NB4 (cell line): ENCODE data around the gene CBLC.

ENCODE experiments used
- MAX ChIP-seq: IDR thresholded peaks from 2 replicates; pipeline ENCODE4 v1.6.1; 2011; ENCODE audit warnings: low read depth, low read length
- MYC ChIP-seq: IDR thresholded peaks from 2 replicates; pipeline ENCODE4 v1.6.1; 2011; ENCODE audit warnings: low read depth, low read length
- POLR2A ChIP-seq: IDR thresholded peaks from 2 replicates; pipeline ENCODE4 v1.6.1; 2011; ENCODE audit warnings: mild to moderate bottlenecking; ENCODE audit not compliant: insufficient read length; ENCODE audit errors: extremely low read depth
- TF ChIP-seq, protein P1 (sequence below): IDR thresholded peaks from one replicate; pipeline ENCODE4 v1.5.1; 2012; ENCODE audit warnings: low read depth, low read length

DNA sequence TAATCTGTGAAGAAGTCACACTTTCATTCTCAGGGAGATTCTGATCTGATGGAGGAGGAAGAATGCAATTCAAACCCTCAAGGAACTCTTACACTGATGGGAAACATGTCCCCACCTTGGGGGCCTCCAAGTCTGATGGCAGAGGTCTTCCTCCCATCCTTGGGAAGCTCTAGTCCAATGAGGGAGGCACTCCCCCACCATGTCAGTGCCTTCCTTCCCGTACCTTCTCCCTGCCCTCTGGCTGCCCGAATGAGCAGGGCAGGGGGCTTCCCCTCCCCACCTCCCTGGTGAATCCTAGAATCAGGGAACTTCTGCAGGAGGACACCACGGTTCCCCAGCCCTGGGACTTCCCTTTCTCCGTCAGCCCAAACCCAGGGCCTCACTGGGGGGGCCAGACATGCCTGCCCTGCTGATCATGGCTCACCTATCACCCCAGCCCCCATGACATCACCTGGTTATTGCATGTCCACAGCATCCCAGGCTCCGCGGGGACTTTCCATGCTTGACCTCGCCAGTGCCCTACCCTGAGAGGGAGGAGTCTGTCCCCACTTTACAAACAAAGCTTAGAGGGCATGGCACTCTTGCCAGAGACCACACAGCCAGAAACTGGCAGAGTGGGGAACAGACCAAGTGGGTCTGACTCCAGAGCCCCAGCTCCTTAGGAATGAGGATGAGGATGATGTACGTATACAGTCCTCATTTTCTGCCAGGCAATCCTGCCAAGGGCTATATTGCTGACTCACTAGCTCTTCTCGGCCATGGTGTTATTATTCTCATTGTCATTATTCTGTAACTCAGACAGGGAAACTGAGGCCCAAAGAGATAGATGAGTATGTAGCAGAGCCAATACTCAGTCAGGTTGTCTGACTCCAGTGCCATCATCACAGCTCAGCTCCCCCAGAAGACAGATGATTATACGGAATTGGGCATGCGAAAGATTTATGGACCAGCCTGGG, 38.8 kb upstream of the CBLC start:
- TF ChIP-seq, protein P1, sequence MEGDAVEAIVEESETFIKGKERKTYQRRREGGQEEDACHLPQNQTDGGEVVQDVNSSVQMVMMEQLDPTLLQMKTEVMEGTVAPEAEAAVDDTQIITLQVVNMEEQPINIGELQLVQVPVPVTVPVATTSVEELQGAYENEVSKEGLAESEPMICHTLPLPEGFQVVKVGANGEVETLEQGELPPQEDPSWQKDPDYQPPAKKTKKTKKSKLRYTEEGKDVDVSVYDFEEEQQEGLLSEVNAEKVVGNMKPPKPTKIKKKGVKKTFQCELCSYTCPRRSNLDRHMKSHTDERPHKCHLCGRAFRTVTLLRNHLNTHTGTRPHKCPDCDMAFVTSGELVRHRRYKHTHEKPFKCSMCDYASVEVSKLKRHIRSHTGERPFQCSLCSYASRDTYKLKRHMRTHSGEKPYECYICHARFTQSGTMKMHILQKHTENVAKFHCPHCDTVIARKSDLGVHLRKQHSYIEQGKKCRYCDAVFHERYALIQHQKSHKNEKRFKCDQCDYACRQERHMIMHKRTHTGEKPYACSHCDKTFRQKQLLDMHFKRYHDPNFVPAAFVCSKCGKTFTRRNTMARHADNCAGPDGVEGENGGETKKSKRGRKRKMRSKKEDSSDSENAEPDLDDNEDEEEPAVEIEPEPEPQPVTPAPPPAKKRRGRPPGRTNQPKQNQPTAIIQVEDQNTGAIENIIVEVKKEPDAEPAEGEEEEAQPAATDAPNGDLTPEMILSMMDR: no peak
- TF ChIP-seq POLR2A: no peak
- TF ChIP-seq MAX: no peak
- no peak for TF ChIP-seq MYC
